Esophagus muscularis mucosa (tissue), 4 donors: Measurements from ENCODE around the gene C9. TPM values are rescaled to one million over a fixed set of nuclear protein-coding genes. Genes with fewer than 3 reads are reported as not detected.
A peak's percentile ranks its signal among the peaks of the same experiment; 100 is the strongest.

Experiments
- DNase-seq: peaks from one replicate; pipeline ENCODE4 v3.0.0-alpha.2; 2017; ENCODE audit errors: extremely low spot score
- H3K27ac ChIP-seq, 4 donors: fragments of 200-600 bp; sonication (generic); replicated peaks in 1 of 4; 1 replicate in 3 of 4; 2 replicates in 1 of 4; pipeline ENCODE4 v1.5.1; 2016 to 2019; ENCODE audit warnings: mild to moderate bottlenecking in 1 of 4
- H3K27me3 ChIP-seq, 4 donors: fragments of 200-600 bp; sonication (generic); one replicate each; pipeline versions ENCODE4 v1.5.1 to v1.6.0; 2016 to 2019
- H3K36me3 ChIP-seq, 4 donors: fragments of 200-600 bp; sonication (generic); one replicate each; pipeline ENCODE4 v1.5.1; 2016 to 2019
- H3K4me1 ChIP-seq, 4 donors: fragments of 200-600 bp; sonication (generic); one replicate each; pipeline ENCODE4 v1.5.1; 2016 to 2019
- H3K4me3 ChIP-seq, 4 donors: fragments of 200-600 bp; sonication (generic); 1 replicate in 2 of 4; 2 replicates in 2 of 4; pipeline ENCODE4 v1.5.1; 2016 to 2019; ENCODE audit warnings: mild to moderate bottlenecking in 4 of 4, moderate library complexity in 1 of 4
- H3K9me3 ChIP-seq, 4 donors: fragments of 200-600 bp; sonication (generic); 1 replicate in 3 of 4; 2 replicates in 1 of 4; pipeline ENCODE4 v1.5.1; 2016 to 2019
- EP300 ChIP-seq: sonication (generic); formaldehyde crosslinking; IDR thresholded peaks from one replicate; pipeline ENCODE4 v1.6.1; 2017; ENCODE audit warnings: antibody characterized with exemption
- POLR2A ChIP-seq: fragments of 450-650 bp; IDR thresholded peaks from one replicate; pipeline ENCODE4 v1.6.1; 2017; ENCODE audit warnings: antibody characterized with exemption, moderate library complexity, mild to moderate bottlenecking, low read depth
- POLR2AphosphoS5 ChIP-seq, 2 donors: sonication (generic); formaldehyde crosslinking; IDR thresholded peaks; one replicate each; pipeline ENCODE4 v1.6.1; 2017; ENCODE audit warnings: antibody characterized with exemption in 2 of 2
- WGBS: methylation state at CpG from one replicate; pipeline ENCODE4 v1.1.5; 2018; 5-methylcytosine and 5-hydroxymethylcytosine counted together
- intact Hi-C: fragments of 100-400 bp; cut with DNase I; formaldehyde crosslinking; loops from one replicate; pipeline ENCODE4 v1.15.1; 2023
- total RNA-seq, 4 donors: library from RNA; depleted of rRNA; stranded (reverse); fragments of >200 nt; gene quantifications; one replicate each; pipeline versions ENCODE4 v1.1.0 to v1.2.1, GENCODE V29; 2016
- TF ChIP-seq, protein P1 (sequence below), 3 experiments: fragments of 200-600 bp in 2 of 3; fragments of 450-650 bp in 1 of 3; sonication (generic) in 2 of 3; IDR thresholded peaks; one replicate each; pipeline ENCODE4 v1.5.1; 2017 to 2019; ENCODE audit warnings: antibody characterized with exemption in 3 of 3, mild to moderate bottlenecking in 2 of 3, moderate library complexity in 1 of 3

The C9 gene
- total RNA-seq, 4 donors from 2014 or later = not detected

GRCh38 chr5:39399135-39400036 is 35.1 kb upstream of the C9 start:
- H3K36me3 ChIP-seq = peaks cover 0 to 8% (median 0%) of the 10 kb centered on the region in 4 donors
- peak; percentile 12 for TF ChIP-seq EP300
- no peak for TF ChIP-seq POLR2A
- peak; percentile 60 to 83 for TF ChIP-seq POLR2AphosphoS5 (IDR thresholded peaks at IDR 0.05)
- 63% methylated on average over 1 of the region's 1 CpG for WGBS
- H3K4me1 ChIP-seq = peaks cover 21 to 85% (median 67%) of the 10 kb centered on the region in 4 donors
- no peaks in the 10 kb centered on the region for H3K9me3 ChIP-seq
- peak overlapping the region; percentile 70 to 83 (median 78) for H3K27ac ChIP-seq
- no peak overlapping the region for H3K4me3 ChIP-seq
- no peaks in the 10 kb centered on the region for H3K27me3 ChIP-seq
- intact Hi-C loops = no loop called here
- no peak for DNase-seq

DNA sequence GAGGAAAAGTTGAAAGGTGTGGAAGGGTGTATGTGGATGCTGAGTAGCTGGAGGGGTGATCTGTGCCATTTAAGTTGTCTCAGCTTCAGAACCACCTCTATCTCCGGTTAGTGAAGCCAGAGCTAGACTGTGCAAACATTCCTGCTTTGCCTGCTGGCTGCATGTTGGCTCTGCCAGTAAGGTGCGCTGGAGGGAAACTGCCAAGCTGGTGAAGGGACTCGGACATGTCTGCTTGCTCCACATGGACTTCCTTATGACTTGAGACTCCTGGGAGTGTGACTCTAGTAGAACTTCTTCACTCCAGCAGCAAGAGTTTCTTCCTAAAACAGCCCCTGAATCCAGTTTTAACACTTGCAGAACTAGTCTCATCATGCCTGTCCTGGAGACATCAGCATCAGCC is 32.5 kb upstream of the C9 start:
- intact Hi-C loops = no loop called here
- Histone ChIP-seq H3K27me3 (no peaks in the 10 kb centered on the region), H3K36me3 (peaks cover 0 to 24% (median 12%) of the 10 kb centered on the region in 4 donors), H3K4me3 (no peak overlapping the region), H3K9me3 (no peaks in the 10 kb centered on the region), H3K27ac (peak overlapping the region in 2 of 4 donors; percentile 25), H3K4me1 (peaks cover 21 to 79% (median 58%) of the 10 kb centered on the region in 4 donors)
- 93% methylated on average over 3 of the region's 3 CpGs for WGBS
- DNase-seq = no peak
- no peak for TF ChIP-seq POLR2AphosphoS5 (IDR thresholded peaks at IDR 0.05)
- no peak for TF ChIP-seq POLR2A

GRCh38 chr5:39395521-39395920 is 31.2 kb upstream of the C9 start:
- no peak for DNase-seq
- TF ChIP-seq, protein P1, sequence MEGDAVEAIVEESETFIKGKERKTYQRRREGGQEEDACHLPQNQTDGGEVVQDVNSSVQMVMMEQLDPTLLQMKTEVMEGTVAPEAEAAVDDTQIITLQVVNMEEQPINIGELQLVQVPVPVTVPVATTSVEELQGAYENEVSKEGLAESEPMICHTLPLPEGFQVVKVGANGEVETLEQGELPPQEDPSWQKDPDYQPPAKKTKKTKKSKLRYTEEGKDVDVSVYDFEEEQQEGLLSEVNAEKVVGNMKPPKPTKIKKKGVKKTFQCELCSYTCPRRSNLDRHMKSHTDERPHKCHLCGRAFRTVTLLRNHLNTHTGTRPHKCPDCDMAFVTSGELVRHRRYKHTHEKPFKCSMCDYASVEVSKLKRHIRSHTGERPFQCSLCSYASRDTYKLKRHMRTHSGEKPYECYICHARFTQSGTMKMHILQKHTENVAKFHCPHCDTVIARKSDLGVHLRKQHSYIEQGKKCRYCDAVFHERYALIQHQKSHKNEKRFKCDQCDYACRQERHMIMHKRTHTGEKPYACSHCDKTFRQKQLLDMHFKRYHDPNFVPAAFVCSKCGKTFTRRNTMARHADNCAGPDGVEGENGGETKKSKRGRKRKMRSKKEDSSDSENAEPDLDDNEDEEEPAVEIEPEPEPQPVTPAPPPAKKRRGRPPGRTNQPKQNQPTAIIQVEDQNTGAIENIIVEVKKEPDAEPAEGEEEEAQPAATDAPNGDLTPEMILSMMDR (IDR thresholded peaks at IDR 0.05) = no peak
- no peak for TF ChIP-seq POLR2A
- no peak for TF ChIP-seq EP300
- no peak for TF ChIP-seq POLR2AphosphoS5 (IDR thresholded peaks at IDR 0.05)
- H3K27me3 ChIP-seq = no peaks in the 10 kb centered on the region
- peaks cover 0 to 36% (median 23%) of the 10 kb centered on the region in 4 donors for H3K36me3 ChIP-seq
- intact Hi-C loops = no loop called here
- no peaks in the 10 kb centered on the region for H3K9me3 ChIP-seq
- H3K4me3 ChIP-seq = no peak overlapping the region
- peaks cover 18 to 66% (median 47%) of the 10 kb centered on the region in 4 donors for H3K4me1 ChIP-seq
- peak overlapping the region in 3 of 4 donors; percentile 5 to 30 (median 30) for H3K27ac ChIP-seq

DNA sequence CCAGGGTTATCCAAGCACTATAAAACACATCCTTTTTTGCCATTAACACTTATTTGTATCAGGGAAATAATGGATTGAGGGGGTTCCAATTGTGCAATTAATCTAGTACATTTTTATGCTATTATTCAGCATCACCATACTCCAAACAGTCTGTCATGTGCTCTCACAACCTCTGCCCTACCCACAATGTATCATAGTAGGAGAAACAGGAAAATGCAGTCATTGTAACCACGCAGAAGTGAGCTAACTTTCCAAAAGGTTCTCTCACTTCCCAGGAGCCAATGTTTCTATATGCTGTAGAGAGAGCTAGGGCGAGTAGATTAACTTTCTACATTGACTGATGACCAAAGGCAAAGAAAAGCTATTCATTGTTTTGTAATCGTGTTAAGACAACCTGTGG is 30.7 kb upstream of the C9 start:
- peaks cover 0 to 42% (median 29%) of the 10 kb centered on the region in 4 donors for H3K36me3 ChIP-seq
- H3K4me1 ChIP-seq = peaks cover 12 to 60% (median 41%) of the 10 kb centered on the region in 4 donors
- no peaks in the 10 kb centered on the region for H3K27me3 ChIP-seq
- intact Hi-C loops = no loop called here
- 41% methylated on average over 3 of the region's 3 CpGs for WGBS
- no peak for DNase-seq
- TF ChIP-seq POLR2AphosphoS5 (IDR thresholded peaks at IDR 0.05) (peak in 1 of 2 donors; percentile 28), POLR2A (no peak)
- H3K4me3 ChIP-seq = no peak overlapping the region
- H3K27ac ChIP-seq = peak overlapping the region in 3 of 4 donors; percentile 5 to 30 (median 30)
- no peaks in the 10 kb centered on the region for H3K9me3 ChIP-seq

GRCh38 chr5:39390945-39391344 is 26.6 kb upstream of the C9 start:
- Histone ChIP-seq H3K9me3 (no peaks in the 10 kb centered on the region), H3K36me3 (peaks cover 0 to 70% (median 45%) of the 10 kb centered on the region in 4 donors), H3K27ac (no peak overlapping the region), H3K27me3 (no peaks in the 10 kb centered on the region), H3K4me3 (no peak overlapping the region), H3K4me1 (peaks cover 0 to 20% (median 11%) of the 10 kb centered on the region in 4 donors)
- intact Hi-C loops = no loop called here
- 92% methylated on average over 3 of the region's 3 CpGs for WGBS
- no peak for DNase-seq
- TF ChIP-seq POLR2AphosphoS5 (IDR thresholded peaks at IDR 0.05) (no peak), EP300 (no peak), POLR2A (no peak)
- TF ChIP-seq, protein P1 (IDR thresholded peaks at IDR 0.05) = no peak

DNA sequence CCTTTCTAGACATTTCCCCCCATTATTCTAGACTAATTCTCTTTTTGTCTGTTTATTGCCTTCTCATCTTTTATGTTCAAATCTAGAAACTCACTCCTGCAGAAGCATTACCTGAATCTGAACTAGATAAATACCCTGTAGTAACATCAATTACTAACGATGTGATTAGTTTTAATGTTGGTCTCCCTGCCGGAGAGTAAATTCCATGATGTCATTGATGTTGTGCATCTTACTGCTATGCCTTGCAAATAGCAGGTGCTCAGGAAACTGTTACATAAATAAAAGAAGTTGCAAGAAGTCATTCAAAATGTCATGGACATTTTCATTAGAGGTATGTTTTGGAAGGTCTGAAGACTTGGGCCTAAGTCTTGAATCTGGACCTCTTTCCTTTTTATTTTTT is 23.0 kb upstream of the C9 start:
- Histone ChIP-seq H3K27me3 (no peaks in the 10 kb centered on the region), H3K36me3 (peaks cover 7 to 88% (median 50%) of the 10 kb centered on the region in 4 donors), H3K9me3 (no peaks in the 10 kb centered on the region), H3K27ac (no peak overlapping the region), H3K4me3 (no peak overlapping the region), H3K4me1 (no peaks in the 10 kb centered on the region)
- WGBS = 96% methylated on average over 2 of the region's 2 CpGs
- intact Hi-C loops = no loop called here
- no peak for DNase-seq
- TF ChIP-seq POLR2A (no peak), EP300 (no peak), POLR2AphosphoS5 (IDR thresholded peaks at IDR 0.05) (no peak)
- TF ChIP-seq, protein P1 (IDR thresholded peaks at IDR 0.05) = no peak
